LoVo (cell line): Measurements from ENCODE around the gene MRTFA.
"Not testable (repeated sequence)": the region's sequence is repeated elsewhere in the genome, so short reads cannot be mapped to it uniquely, and the experiment has no call there.

Experiments used
- DNase-seq: peaks from one replicate; pipeline ENCODE4 v3.0.0-alpha.2; 2016; ENCODE audit warnings: low spot score

The MRTFA gene

GRCh38 chr22:40554023-40554422, 82.5 kb downstream of the MRTFA start:
- not testable (repeated sequence) for DNase-seq

GRCh38 chr22:40553014-40553554, 83.4 kb downstream of the MRTFA start:
- no peak for DNase-seq

GRCh38 chr22:40552070-40552469, 84.4 kb downstream of the MRTFA start:
- DNase-seq = no peak

GRCh38 chr22:40547729-40548143, 88.8 kb downstream of the MRTFA start:
- no peak for DNase-seq

- DNase-seq = no peak
Observed at GRCh38 chr22:40544758-40545157, 91.8 kb downstream of the MRTFA start.

- no peak for DNase-seq
Observed at GRCh38 chr22:40542821-40543540, 93.5 kb downstream of the MRTFA start.

- no peak for DNase-seq
Observed at GRCh38 chr22:40541300-40541699, 95.2 kb downstream of the MRTFA start.

- no peak for DNase-seq
Observed at GRCh38 chr22:40540265-40540664, 96.3 kb downstream of the MRTFA start.

- not testable (repeated sequence) for DNase-seq
Observed at GRCh38 chr22:40536149-40536548, 100.4 kb downstream of the MRTFA start.

- DNase-seq = no peak
Observed at GRCh38 chr22:40535642-40536041, 100.9 kb downstream of the MRTFA start.

- DNase-seq = no peak
Observed at GRCh38 chr22:40535189-40535512, 101.4 kb downstream of the MRTFA start.

- DNase-seq = no peak
Observed at GRCh38 chr22:40534379-40535188, 101.9 kb downstream of the MRTFA start.

- no peak for DNase-seq
Observed at GRCh38 chr22:40533712-40534378, 102.7 kb downstream of the MRTFA start.

GRCh38 chr22:40531951-40532900, 104.3 kb downstream of the MRTFA start:
- no peak for DNase-seq

- not testable (repeated sequence) for DNase-seq
Observed at GRCh38 chr22:40530391-40530790, 106.1 kb downstream of the MRTFA start.

GRCh38 chr22:40529821-40530220, 106.7 kb downstream of the MRTFA start:
- DNase-seq = no peak

GRCh38 chr22:40526960-40527359, 109.6 kb downstream of the MRTFA start:
- no peak for DNase-seq

- DNase-seq = no peak
Observed at GRCh38 chr22:40525250-40525884, 111.2 kb downstream of the MRTFA start.

- no peak for DNase-seq
Observed at GRCh38 chr22:40524392-40525249, 111.9 kb downstream of the MRTFA start.

GRCh38 chr22:40522141-40522540, 114.4 kb downstream of the MRTFA start:
- DNase-seq = no peak
